HG03066 (cell line): ENCODE results near the gene ZNF678.
"Not testable (repeated sequence)": the region's sequence is repeated elsewhere in the genome, so short reads cannot be mapped to it uniquely, and the experiment has no call there.

Experiments
- ATAC-seq: cut with Tn5 transposase; IDR thresholded peaks from one replicate; pipeline ENCODE4 v1.9.1; 2021; ENCODE audit warnings: low read depth; ENCODE audit not compliant: unreplicated experiment

The ZNF678 gene

GRCh38 chr1:227707846-227708245 is 144.5 kb downstream of the ZNF678 start:
- ATAC-seq: no peak

GRCh38 chr1:227709451-227709850 is 146.1 kb downstream of the ZNF678 start:
- ATAC-seq: no peak

DNA sequence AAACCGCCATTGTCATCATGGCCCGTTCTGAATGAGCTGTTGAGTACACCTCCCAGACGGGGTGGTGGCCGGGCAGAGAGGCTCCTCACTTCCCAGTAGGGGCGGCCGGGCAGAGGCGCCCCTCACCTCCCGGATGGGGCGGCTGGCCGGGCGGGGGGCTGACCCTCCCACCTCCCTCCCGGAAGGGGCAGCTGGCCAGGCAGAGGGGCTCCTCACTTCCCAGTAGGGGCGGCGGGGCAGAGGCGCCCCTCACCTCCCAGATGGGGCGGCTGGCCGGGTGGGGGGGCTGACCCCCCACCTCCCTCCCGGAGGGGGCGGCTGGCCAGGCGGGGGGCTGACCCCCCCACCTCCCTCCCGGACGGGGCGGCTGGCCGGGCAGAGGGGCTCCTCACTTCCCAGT is 147.1 kb downstream of the ZNF678 start:
- not testable (repeated sequence) for ATAC-seq

DNA sequence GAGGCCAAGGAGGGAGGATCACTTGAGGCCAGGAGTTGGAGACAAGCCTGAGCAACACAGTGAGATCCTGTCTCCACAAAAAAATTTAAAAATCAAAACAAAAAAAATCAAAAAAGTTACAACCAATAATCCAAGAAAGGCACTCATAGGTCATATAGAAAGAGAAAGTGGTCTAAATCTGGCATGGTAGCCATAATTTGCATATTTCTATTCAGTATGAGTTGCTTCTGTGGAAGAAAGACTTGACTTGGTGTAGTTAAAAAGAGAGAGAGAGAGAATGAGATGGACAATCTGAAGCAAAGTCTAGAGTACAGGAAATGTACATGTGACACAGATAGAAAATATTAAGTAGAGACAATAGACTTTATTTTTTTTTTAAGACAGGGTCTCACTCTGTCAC is 149.3 kb downstream of the ZNF678 start:
- ATAC-seq: peak; percentile 65

GRCh38 chr1:227718932-227719331 is 155.6 kb downstream of the ZNF678 start:
- ATAC-seq: no peak

- ATAC-seq: no peak
Measured at GRCh38 chr1:227723474-227723873, 160.1 kb downstream of the ZNF678 start.

- no peak for ATAC-seq
Measured at GRCh38 chr1:227725046-227725445, 161.7 kb downstream of the ZNF678 start.

- no peak for ATAC-seq
Measured at GRCh38 chr1:227726318-227726717, 163.0 kb downstream of the ZNF678 start.
